Frontal cortex (tissue), 1 donor: ENCODE measurements around the gene SPTLC2. TPM values are rescaled to one million over a fixed set of nuclear protein-coding genes. Genes with fewer than 3 reads are reported as not detected.

Experiments
- small RNA-seq: library from RNA; depleted of rRNA; stranded (forward); fragments of <200 nt; gene quantifications from one replicate; pipeline ENCODE3, GENCODE V24; 2014
- total RNA-seq: library from RNA; depleted of rRNA; stranded (reverse); fragments of >200 nt; gene quantifications from one replicate; pipeline ENCODE4 v1.2.3, GENCODE V29; 2014

Gene SPTLC2
- total RNA-seq, 1 donor from 2014 or later: 23.2 TPM

Small RNAs within 50 kb of the gene (small RNA-seq; reads per million reads assigned to genes)
- not detected for gene COX6CP11
- gene RF00404: not detected
- gene RN7SL587P: not detected

Other genes starting within 250 kb of the SPTLC2 start
- gene TMED8, start 239.5 kb downstream of the SPTLC2 start, total RNA-seq: 25.3 TPM
- gene SAMD15, start 239.3 kb downstream of the SPTLC2 start, total RNA-seq: 12.6 TPM
- 1.2 TPM for gene NOXRED1, start 193.1 kb downstream of the SPTLC2 start, total RNA-seq
- gene VIPAS39, start 159.0 kb downstream of the SPTLC2 start, total RNA-seq: 35.5 TPM
- gene AHSA1, start 158.5 kb downstream of the SPTLC2 start, total RNA-seq: 107 TPM
- gene ISM2, start 117.8 kb downstream of the SPTLC2 start, total RNA-seq: 1.2 TPM
- 13.0 TPM for gene ALKBH1, start 91.4 kb upstream of the SPTLC2 start, total RNA-seq
- 95.4 TPM for gene SLIRP, start 91.5 kb upstream of the SPTLC2 start, total RNA-seq
- 63.6 TPM for gene SNW1, start 144.5 kb upstream of the SPTLC2 start, total RNA-seq
- gene ADCK1, start 183.5 kb upstream of the SPTLC2 start, total RNA-seq: 5.7 TPM